GM12873 (cell line): ENCODE measurements around the gene CYBA.

Source experiments
- CTCF ChIP-seq: IDR thresholded peaks from 2 replicates; pipeline ENCODE4 v1.5.1; 2012; ENCODE audit warnings: low read depth, mild to moderate bottlenecking, moderate library complexity, low read length, control low read depth; ENCODE audit not compliant: insufficient read depth; ENCODE audit errors: missing control alignments

Gene CYBA

GRCh38 chr16:88599825-88600538 lies 50.9 kb downstream of the CYBA start:
- no peak for TF ChIP-seq CTCF

- TF ChIP-seq CTCF = no peak
Measured at GRCh38 chr16:88599092-88599733, 51.6 kb downstream of the CYBA start.

- no peak for TF ChIP-seq CTCF
Measured at GRCh38 chr16:88597856-88598491, 52.9 kb downstream of the CYBA start.

GRCh38 chr16:88596483-88596882 lies 54.4 kb downstream of the CYBA start:
- TF ChIP-seq CTCF = no peak

GRCh38 chr16:88595921-88596320 lies 54.9 kb downstream of the CYBA start:
- no peak for TF ChIP-seq CTCF

- no peak for TF ChIP-seq CTCF
Measured at GRCh38 chr16:88595101-88595500, 55.8 kb downstream of the CYBA start.

GRCh38 chr16:88593910-88594309 lies 56.9 kb downstream of the CYBA start:
- no peak for TF ChIP-seq CTCF
